HEK293 (cell line): ENCODE results near the gene FXYD2.

Experiments
- CTCF ChIA-PET: fragments of 350-600 bp; formaldehyde crosslinking; extraction: SDS; loops from one replicate; lab custom pipeline; 2021; ENCODE audit warnings: antibody characterized with exemption; lab: Yijun Ruan, JAX
- POLR2A ChIA-PET: fragments of 300-600 bp; formaldehyde crosslinking; extraction: SDS; loops from one replicate; lab custom pipeline; 2020; ENCODE audit warnings: antibody characterized with exemption, inconsistent platforms; lab: Yijun Ruan, JAX
- H3K27ac ChIP-seq: fragments of 200-500 bp; sonication (Bioruptor generic); 2 replicates; pipeline ENCODE4 v1.5.1; 2014; ENCODE audit warnings: low read depth, low read length, control low read depth, inconsistent platforms; ENCODE audit errors: extremely low read depth
- H3K36me3 ChIP-seq, 2 experiments: fragments of 200-500 bp in 1 of 2; sonication (Bioruptor generic) in 1 of 2; 1 replicate in 1 of 2; 2 replicates in 1 of 2; pipeline ENCODE4 v1.5.1; 2014 to 2017; ENCODE audit warnings: inconsistent platforms in 2 of 2, low read length in 2 of 2; ENCODE audit not compliant: control insufficient read depth in 2 of 2, insufficient read depth in 1 of 2
- H3K4me1 ChIP-seq: fragments of 200-500 bp; sonication (Bioruptor generic); 2 replicates; pipeline ENCODE4 v1.5.1; 2014; ENCODE audit warnings: mild to moderate bottlenecking, low read length, inconsistent platforms; ENCODE audit not compliant: control insufficient read depth, insufficient read depth
- H3K4me3 ChIP-seq: 2 replicates; pipeline ENCODE4 v1.5.1; 2011; ENCODE audit warnings: low read depth, mild to moderate bottlenecking, control low read depth, low read length, moderate library complexity
- H3K9me3 ChIP-seq: fragments of 200-500 bp; sonication (Bioruptor generic); 2 replicates; pipeline ENCODE4 v1.5.1; 2014; ENCODE audit warnings: low read depth, low read length, inconsistent platforms; ENCODE audit not compliant: control insufficient read depth, insufficient read depth
- KLF9 ChIP-seq: fragments of 450-650 bp; formaldehyde crosslinking; IDR thresholded peaks from 2 replicates; pipeline ENCODE4 v1.5.1; 2016; ENCODE audit warnings: missing biosample characterization, missing genetic modification characterization, low read depth
- MEIS1 ChIP-seq: sonication (generic); formaldehyde crosslinking; IDR thresholded peaks from 2 replicates; pipeline ENCODE4 v1.8.1; 2022; ENCODE audit warnings: missing genetic modification reagents, mild to moderate bottlenecking, borderline replicate concordance
- SCRT2 ChIP-seq: fragments of 450-650 bp; formaldehyde crosslinking; IDR thresholded peaks from 2 replicates; pipeline ENCODE4 v1.5.1; 2016; ENCODE audit warnings: missing biosample characterization, missing genetic modification characterization
- ZNF112 ChIP-seq: fragments of 450-650 bp; formaldehyde crosslinking; IDR thresholded peaks from 2 replicates; pipeline ENCODE4 v1.5.0; 2017; ENCODE audit warnings: missing biosample characterization, missing genetic modification characterization
- ZNF133 ChIP-seq: fragments of 450-650 bp; formaldehyde crosslinking; IDR thresholded peaks from 2 replicates; pipeline ENCODE4 v1.5.1; 2016; ENCODE audit warnings: missing biosample characterization, missing genetic modification characterization
- ZNF248 ChIP-seq: fragments of 450-650 bp; formaldehyde crosslinking; IDR thresholded peaks from 2 replicates; pipeline ENCODE4 v1.5.1; 2017; ENCODE audit warnings: missing biosample characterization, missing genetic modification characterization
- ZNF274 ChIP-seq, 2 experiments: fragments of 200-500 bp in 1 of 2; fragments of 450-650 bp in 1 of 2; sonication (Bioruptor generic) in 1 of 2; formaldehyde crosslinking in 1 of 2; IDR thresholded peaks; 2 replicates each; pipeline versions ENCODE4 v1.5.1 to v1.6.1; 2014 to 2016; ENCODE audit warnings: borderline replicate concordance in 1 of 2, inconsistent platforms in 1 of 2, low read length in 1 of 2, missing biosample characterization in 1 of 2, missing genetic modification characterization in 1 of 2
- ZNF335 ChIP-seq: fragments of 450-650 bp; formaldehyde crosslinking; conservative IDR thresholded peaks from 2 replicates; pipeline ENCODE4 v1.5.1; 2016; ENCODE audit warnings: missing biosample characterization, missing genetic modification characterization
- ZNF626 ChIP-seq: fragments of 450-650 bp; sonication (Bioruptor Pico); formaldehyde crosslinking; IDR thresholded peaks from 2 replicates; pipeline ENCODE4 v1.5.1; 2018; ENCODE audit warnings: missing biosample characterization, missing genetic modification characterization, inconsistent platforms
- ZNF777 ChIP-seq: fragments of 450-650 bp; formaldehyde crosslinking; IDR thresholded peaks from 2 replicates; pipeline ENCODE4 v1.5.1; 2017; ENCODE audit warnings: missing biosample characterization, missing genetic modification characterization, borderline replicate concordance
- TF ChIP-seq, protein P1 (sequence below): fragments of 450-650 bp; formaldehyde crosslinking; IDR thresholded peaks from 2 replicates; pipeline ENCODE4 v1.5.1; 2016; ENCODE audit warnings: missing biosample characterization, missing genetic modification characterization
- TF ChIP-seq, protein P2 (sequence below): fragments of 450-650 bp; formaldehyde crosslinking; IDR thresholded peaks from 2 replicates; pipeline ENCODE4 v1.5.1; 2016; ENCODE audit warnings: missing biosample characterization, missing genetic modification characterization, low read depth
- TF ChIP-seq, protein P3 (sequence below): fragments of 450-650 bp; formaldehyde crosslinking; IDR thresholded peaks from 2 replicates; pipeline ENCODE4; 2016; ENCODE audit warnings: missing biosample characterization, missing genetic modification characterization

FXYD2 gene

DNA sequence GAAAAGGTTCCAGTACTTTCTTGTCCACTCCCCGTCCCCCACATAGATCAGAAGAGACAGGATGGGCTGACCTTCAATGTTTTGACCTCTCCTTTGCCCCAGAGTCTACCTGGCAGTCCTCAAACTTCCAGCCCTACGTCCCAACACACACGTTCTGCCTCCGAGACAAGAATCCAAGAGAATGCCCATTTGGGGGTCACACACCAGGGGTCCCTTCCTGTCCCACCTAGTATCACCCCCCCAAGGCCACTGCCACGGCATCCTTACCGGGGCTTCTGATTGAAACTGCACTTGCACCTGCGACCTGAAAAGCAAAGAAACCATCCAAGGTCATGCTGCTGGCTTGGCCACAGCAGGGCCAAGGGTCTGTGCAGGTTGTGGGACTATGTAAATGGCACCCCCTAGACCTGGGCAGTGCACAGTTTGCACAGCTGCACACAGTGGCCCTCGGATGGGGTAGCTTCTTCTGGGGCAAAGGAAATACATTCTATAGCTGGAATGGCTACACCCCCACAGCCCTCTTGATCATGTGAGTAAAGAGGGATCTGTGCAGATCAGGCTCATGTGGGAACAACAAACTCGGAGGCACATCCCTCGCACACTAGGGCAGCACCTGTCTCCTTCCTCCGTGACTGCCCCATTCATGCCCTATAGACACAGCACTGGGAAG, 16.5 kb upstream of the FXYD2 start (continued):
- TF ChIP-seq, protein P1, sequence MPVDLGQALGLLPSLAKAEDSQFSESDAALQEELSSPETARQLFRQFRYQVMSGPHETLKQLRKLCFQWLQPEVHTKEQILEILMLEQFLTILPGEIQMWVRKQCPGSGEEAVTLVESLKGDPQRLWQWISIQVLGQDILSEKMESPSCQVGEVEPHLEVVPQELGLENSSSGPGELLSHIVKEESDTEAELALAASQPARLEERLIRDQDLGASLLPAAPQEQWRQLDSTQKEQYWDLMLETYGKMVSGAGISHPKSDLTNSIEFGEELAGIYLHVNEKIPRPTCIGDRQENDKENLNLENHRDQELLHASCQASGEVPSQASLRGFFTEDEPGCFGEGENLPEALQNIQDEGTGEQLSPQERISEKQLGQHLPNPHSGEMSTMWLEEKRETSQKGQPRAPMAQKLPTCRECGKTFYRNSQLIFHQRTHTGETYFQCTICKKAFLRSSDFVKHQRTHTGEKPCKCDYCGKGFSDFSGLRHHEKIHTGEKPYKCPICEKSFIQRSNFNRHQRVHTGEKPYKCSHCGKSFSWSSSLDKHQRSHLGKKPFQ (tag by site-specific recombination): no peak
- TF ChIP-seq ZNF112 (tag by site-specific recombination) (no peak), KLF9 (tag by site-specific recombination) (no peak), ZNF335 (tag by site-specific recombination) (no peak)
- TF ChIP-seq, all 188 proteins: peak for 0

DNA sequence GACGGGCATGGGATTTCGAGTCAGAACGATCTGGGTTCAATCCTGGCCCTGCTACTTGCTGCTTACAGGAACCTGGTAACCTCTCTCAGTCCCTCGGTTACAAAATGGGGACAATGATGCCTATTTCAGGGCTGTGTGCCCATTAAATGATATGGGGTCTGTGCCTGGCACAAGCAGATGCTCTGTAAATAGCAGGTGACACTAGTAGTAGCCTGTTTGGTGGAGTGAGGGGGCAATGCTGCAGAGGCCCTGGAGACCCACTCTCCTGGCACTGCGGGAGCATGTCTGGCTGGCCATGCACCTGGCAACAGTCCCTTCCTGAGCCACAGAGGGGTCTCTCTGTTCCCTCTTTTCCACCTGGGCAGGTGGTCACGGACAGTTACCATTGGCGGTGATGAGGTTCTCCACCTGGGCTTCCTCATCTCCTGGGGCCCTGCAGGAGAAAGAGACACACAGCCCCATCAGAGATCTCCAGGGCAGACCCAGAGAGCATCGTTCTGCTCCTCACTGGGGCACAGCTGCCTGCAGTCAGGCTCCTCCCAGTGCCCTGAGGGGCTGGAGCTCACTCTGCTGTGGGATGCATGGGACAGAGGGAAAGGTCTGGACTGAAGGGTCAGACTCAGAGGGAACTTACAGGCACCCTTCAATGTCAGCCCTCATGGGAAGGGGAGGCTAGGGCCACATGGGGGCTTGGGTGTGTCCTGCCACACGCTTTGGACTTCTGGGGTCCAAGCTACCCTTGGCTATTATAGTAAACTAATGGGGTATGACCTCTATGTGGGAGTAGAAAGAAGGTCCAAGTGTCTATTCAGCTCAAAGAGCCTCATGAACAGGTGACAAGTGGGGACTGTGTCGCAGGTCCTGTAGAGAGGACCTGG, 15.6 kb upstream of the FXYD2 start:
- no peaks in the 10 kb centered on the region for H3K9me3 ChIP-seq
- H3K4me1 ChIP-seq: no peaks in the 10 kb centered on the region
- no peak overlapping the region for H3K27ac ChIP-seq
- ChIA-PET POLR2A (no interaction called here), CTCF (interaction anchor here (0.7 to 2.2 kb wide), 3 partner anchors 21 to 107 kb away, joined by 3 to 8 read pairs (median 7); no protein-coding TSS in a partner anchor)
- no peak overlapping the region for H3K4me3 ChIP-seq
- TF ChIP-seq MEIS1 (CRISPR knock-in tag): no peak
- no peak for TF ChIP-seq ZNF274 (IDR thresholded peaks at IDR 0.05; ENCODE audit: low read length)
- TF ChIP-seq ZNF274 (tag by site-specific recombination; IDR thresholded peaks at IDR 0.05; ENCODE audit: borderline replicate concordance): no peak
- TF ChIP-seq, protein P2, sequence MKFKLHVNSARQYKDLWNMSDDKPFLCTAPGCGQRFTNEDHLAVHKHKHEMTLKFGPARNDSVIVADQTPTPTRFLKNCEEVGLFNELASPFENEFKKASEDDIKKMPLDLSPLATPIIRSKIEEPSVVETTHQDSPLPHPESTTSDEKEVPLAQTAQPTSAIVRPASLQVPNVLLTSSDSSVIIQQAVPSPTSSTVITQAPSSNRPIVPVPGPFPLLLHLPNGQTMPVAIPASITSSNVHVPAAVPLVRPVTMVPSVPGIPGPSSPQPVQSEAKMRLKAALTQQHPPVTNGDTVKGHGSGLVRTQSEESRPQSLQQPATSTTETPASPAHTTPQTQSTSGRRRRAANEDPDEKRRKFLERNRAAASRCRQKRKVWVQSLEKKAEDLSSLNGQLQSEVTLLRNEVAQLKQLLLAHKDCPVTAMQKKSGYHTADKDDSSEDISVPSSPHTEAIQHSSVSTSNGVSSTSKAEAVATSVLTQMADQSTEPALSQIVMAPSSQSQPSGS: no peak
- TF ChIP-seq ZNF626 (tag by site-specific recombination): no peak
- TF ChIP-seq, protein P3, sequence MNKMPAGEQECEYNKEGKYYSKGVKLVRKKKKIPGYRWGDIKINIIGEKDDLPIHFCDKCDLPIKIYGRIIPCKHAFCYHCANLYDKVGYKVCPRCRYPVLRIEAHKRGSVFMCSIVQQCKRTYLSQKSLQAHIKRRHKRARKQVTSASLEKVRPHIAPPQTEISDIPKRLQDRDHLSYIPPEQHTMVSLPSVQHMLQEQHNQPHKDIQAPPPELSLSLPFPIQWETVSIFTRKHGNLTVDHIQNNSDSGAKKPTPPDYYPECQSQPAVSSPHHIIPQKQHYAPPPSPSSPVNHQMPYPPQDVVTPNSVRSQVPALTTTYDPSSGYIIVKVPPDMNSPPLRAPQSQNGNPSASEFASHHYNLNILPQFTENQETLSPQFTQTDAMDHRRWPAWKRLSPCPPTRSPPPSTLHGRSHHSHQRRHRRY (tag by site-specific recombination): no peak
- no peak for TF ChIP-seq ZNF112 (tag by site-specific recombination)
- H3K36me3 ChIP-seq: no peaks in the 10 kb centered on the region

DNA sequence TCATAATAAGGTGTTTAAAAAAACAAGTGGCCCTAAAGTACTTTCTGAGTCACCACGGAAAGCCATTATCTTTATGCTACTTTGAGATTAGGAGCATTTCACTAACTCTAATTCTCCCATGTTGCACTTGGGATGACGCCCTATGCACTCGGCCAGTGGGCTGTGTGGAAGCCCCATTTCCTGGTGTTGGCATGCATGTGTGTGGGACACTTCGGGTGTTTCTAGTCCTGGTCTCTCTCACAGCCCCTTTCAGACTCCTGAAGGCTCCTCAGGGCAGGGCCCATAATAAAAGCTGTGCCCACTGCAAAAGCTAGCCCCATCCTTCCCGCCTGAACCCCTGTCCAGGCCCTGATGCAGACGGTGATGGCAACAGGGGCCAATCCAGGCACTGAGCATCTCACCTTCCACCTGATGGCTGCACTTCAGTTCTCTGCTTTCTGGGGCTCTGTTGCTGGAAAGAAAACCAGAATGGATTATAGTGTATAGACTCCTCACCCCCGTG, 14.9 kb upstream of the FXYD2 start:
- Histone ChIP-seq H3K36me3 (no peaks in the 10 kb centered on the region), H3K9me3 (no peaks in the 10 kb centered on the region), H3K27ac (no peak overlapping the region), H3K4me3 (no peak overlapping the region), H3K4me1 (no peaks in the 10 kb centered on the region)
- CTCF ChIA-PET: interaction anchor here (1.0 to 1.6 kb wide), 3 partner anchors 32 to 214 kb away, joined by 3 to 7 read pairs (median 7); no protein-coding TSS in a partner anchor
- TF ChIP-seq SCRT2 (tag by site-specific recombination): no peak
- no peak for TF ChIP-seq ZNF248
- TF ChIP-seq ZNF133 (tag by site-specific recombination): no peak
- TF ChIP-seq ZNF777 (tag by site-specific recombination): no peak
- POLR2A ChIA-PET: no interaction called here
